ENCODE data around the gene SORBS1. TPM values are rescaled to one million over a fixed set of nuclear protein-coding genes. Genes with fewer than 3 reads are reported as not detected.

Gene SORBS1
- total RNA-seq (ENCODE audit: low replicate concordance) = 10.1 and 16.1 TPM in 2 replicates

DNA sequence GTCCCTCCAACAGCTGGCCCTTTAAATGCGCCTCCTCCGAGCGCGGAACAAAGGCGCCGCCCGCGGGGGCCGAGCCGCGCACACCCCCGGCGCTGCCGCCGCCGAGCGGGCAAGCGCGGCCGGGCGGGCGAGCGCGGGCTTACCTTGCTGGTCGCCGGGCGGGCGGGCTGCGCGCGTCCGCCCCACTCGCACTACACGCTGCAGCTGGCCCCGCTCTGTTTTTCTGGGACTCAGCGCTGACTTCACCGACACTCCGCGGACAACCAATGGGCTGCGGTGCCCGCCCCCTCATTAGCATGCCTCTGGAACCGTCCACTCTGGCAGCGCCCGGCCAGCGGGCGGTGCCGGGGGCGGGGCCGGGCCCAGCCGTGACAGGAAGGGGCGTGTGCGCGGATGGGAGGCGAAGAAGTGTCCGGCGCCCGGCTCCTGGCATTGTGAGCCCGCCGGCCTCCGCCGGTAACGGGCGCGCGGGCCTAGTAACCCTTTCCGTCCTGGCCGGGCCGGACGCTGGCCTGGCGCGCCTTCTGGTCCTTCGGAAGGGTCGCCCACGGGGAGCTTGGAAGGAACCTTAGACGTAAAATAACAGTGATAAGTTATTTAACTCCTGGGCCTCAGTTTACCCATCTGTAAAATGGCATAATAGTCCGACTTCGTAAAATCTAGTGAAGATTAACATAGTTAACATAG, at the start of gene SORBS1:
SORBS1 (minus strand) TSS at position 195 of the 687 bp plus-strand sequence. CDS start 120,236 bp downstream, outside the sequence.
- Histone ChIP-seq H3K4me2 (peak within 1 kb of the TSS; percentile 96), H3K27me3 (peaks cover 15% of the 10 kb centered on the region), H3K4me3 (peak within 1 kb of the TSS; percentile 79), H3K36me3 (no peaks in the 10 kb centered on the region), H2AFZ (replicated peaks) (peak within 1 kb of the TSS; percentile 83), H3F3A (ENCODE audit: low read depth) (peaks cover 34% of the 10 kb centered on the region), H3K27ac (no peak within 1 kb of the TSS), H3K79me2 (ENCODE audit: low read depth) (peaks cover 2% of the 10 kb centered on the region), H3K9me3 (ENCODE audit: low read depth) (no peaks in the 10 kb centered on the region), H3K4me1 (peaks cover 20% of the 10 kb centered on the region), H4K20me1 (ENCODE audit: low read depth) (peaks cover 20% of the 10 kb centered on the region), H3K9ac (no peak within 1 kb of the TSS)
- peak; percentile 98 for DNase-seq (ENCODE audit: low spot score)
- Mint-ChIP-seq H3K9me3 (no peaks in the 10 kb centered on the region), H3K36me3 (no peaks in the 10 kb centered on the region), H3K27ac (peak within 1 kb of the TSS; percentile 13), H3K4me1 (peaks cover 33% of the 10 kb centered on the region), H3K27me3 (ENCODE audit: insufficient read depth, low read depth) (peaks cover 36% of the 10 kb centered on the region), H3K4me3 (peak within 1 kb of the TSS; percentile 98)
- TF ChIP-seq EZH2phosphoT487 (IDR thresholded peaks at IDR 0.05) (no peak), EZH2 (IDR thresholded peaks at IDR 0.05) (no peak)
- TF ChIP-seq, protein P1, sequence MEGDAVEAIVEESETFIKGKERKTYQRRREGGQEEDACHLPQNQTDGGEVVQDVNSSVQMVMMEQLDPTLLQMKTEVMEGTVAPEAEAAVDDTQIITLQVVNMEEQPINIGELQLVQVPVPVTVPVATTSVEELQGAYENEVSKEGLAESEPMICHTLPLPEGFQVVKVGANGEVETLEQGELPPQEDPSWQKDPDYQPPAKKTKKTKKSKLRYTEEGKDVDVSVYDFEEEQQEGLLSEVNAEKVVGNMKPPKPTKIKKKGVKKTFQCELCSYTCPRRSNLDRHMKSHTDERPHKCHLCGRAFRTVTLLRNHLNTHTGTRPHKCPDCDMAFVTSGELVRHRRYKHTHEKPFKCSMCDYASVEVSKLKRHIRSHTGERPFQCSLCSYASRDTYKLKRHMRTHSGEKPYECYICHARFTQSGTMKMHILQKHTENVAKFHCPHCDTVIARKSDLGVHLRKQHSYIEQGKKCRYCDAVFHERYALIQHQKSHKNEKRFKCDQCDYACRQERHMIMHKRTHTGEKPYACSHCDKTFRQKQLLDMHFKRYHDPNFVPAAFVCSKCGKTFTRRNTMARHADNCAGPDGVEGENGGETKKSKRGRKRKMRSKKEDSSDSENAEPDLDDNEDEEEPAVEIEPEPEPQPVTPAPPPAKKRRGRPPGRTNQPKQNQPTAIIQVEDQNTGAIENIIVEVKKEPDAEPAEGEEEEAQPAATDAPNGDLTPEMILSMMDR (IDR thresholded peaks at IDR 0.05) = no peak

DNA sequence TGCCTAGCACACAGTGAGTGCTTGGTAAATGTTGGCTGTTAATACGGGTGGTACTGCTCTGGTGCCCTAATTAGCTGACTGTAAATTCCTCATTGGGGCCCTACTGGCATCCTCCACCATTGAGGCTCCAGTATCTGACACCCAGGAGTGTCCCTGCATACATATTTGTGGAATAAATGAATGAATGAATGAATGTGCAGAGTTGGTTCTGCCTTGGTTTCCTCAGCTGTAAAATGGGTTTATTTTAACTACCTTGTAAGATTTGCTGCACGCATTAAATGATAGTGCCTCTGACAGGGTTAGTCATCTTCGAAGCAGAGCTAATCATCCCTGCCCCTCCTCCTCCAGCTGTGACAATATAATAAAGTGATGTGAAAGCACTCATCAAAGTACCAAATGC, 49.6 kb upstream of the SORBS1 start:
- peaks cover 46% of the 10 kb centered on the region for H3K36me3 Mint-ChIP-seq
- no peaks in the 10 kb centered on the region for H3K9me3 Mint-ChIP-seq
- Histone ChIP-seq H3F3A (ENCODE audit: low read depth) (peaks cover 2% of the 10 kb centered on the region), H4K20me1 (ENCODE audit: low read depth) (no peaks in the 10 kb centered on the region), H3K36me3 (no peaks in the 10 kb centered on the region), H3K27me3 (no peaks in the 10 kb centered on the region), H2AFZ (replicated peaks) (no peak overlapping the region), H3K9me3 (ENCODE audit: low read depth) (no peaks in the 10 kb centered on the region), H3K4me1 (no peaks in the 10 kb centered on the region), H3K79me2 (ENCODE audit: low read depth) (no peaks in the 10 kb centered on the region), H3K9ac (no peak overlapping the region), H3K4me3 (no peak overlapping the region), H3K4me2 (no peak overlapping the region), H3K27ac (no peak overlapping the region)
- TF ChIP-seq EZH2 (IDR thresholded peaks at IDR 0.05) = no peak
- no peak for TF ChIP-seq EZH2phosphoT487 (IDR thresholded peaks at IDR 0.05)
- TF ChIP-seq, protein P1 (IDR thresholded peaks at IDR 0.05) = no peak
- H3K27me3 Mint-ChIP-seq (ENCODE audit: insufficient read depth, low read depth) = no peaks in the 10 kb centered on the region
- no peak for DNase-seq (ENCODE audit: low spot score)
- no peaks in the 10 kb centered on the region for H3K4me1 Mint-ChIP-seq
- no peak overlapping the region for H3K27ac Mint-ChIP-seq
- H3K4me3 Mint-ChIP-seq = no peak overlapping the region

DNA sequence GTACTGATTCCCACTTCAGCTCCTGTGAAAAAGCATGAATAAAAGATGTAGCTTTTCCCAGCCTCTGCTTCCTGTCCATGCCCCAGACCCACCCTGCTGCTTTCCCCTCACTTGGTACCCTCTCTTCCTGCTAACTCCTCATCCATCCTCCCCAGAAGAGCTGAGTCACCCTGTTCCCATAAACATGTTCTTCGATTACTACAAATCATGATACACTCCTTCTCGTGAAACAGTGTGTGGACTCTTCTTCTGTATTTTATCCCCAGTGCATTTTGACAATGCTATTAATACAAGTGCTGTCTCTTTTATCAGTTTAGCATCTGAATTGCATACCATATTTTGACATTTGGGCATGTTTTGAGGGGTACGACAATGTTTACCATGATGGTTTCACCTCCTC, 45.8 kb upstream of the SORBS1 start:
- Mint-ChIP-seq H3K36me3 (peaks cover 27% of the 10 kb centered on the region), H3K4me3 (no peak overlapping the region), H3K27me3 (ENCODE audit: insufficient read depth, low read depth) (no peaks in the 10 kb centered on the region), H3K4me1 (peaks cover 9% of the 10 kb centered on the region), H3K27ac (no peak overlapping the region), H3K9me3 (no peaks in the 10 kb centered on the region)
- H3K9ac ChIP-seq = no peak overlapping the region
- H2AFZ ChIP-seq (replicated peaks) = no peak overlapping the region
- no peaks in the 10 kb centered on the region for H3K79me2 ChIP-seq (ENCODE audit: low read depth)
- peaks cover 18% of the 10 kb centered on the region for H3K4me1 ChIP-seq
- H4K20me1 ChIP-seq (ENCODE audit: low read depth) = peaks cover 6% of the 10 kb centered on the region
- H3K27ac ChIP-seq = no peak overlapping the region
- no peaks in the 10 kb centered on the region for H3K27me3 ChIP-seq
- no peak for DNase-seq (ENCODE audit: low spot score)
- no peaks in the 10 kb centered on the region for H3K36me3 ChIP-seq
- peaks cover 19% of the 10 kb centered on the region for H3F3A ChIP-seq (ENCODE audit: low read depth)
- no peak overlapping the region for H3K4me3 ChIP-seq
- H3K4me2 ChIP-seq = no peak overlapping the region
- TF ChIP-seq EZH2phosphoT487 (IDR thresholded peaks at IDR 0.05) (no peak), EZH2 (IDR thresholded peaks at IDR 0.05) (no peak)
- TF ChIP-seq, protein P1 (IDR thresholded peaks at IDR 0.05) = no peak
- no peaks in the 10 kb centered on the region for H3K9me3 ChIP-seq (ENCODE audit: low read depth)

All from neural progenitor cell (in vitro differentiated cells).